ENCODE results near the gene TCEA2. TPM values are rescaled to one million over a fixed set of nuclear protein-coding genes. Genes with fewer than 3 reads are reported as not detected.
A peak's percentile ranks its signal among the peaks of the same experiment; 100 is the strongest.

Gene TCEA2
- polyA plus RNA-seq, 1 donor: 32.6 TPM

GRCh38 chr20:64035933-64036345, 27.1 kb upstream of the TCEA2 start, which contains the start of gene C20orf204:
TSS of gene C20orf204 (plus strand) at chr20:64036182. CDS start at chr20:64036324, 142 bp downstream.
- WGBS (ENCODE audit: insufficient coverage, low lambda C conversion rate): no CpG with 5 or more reads among the region's 10 CpGs
- peaks cover 69% of the 10 kb centered on the region for H3K27me3 ChIP-seq (ENCODE audit: control insufficient read depth, insufficient read depth, low read length)
- H3K36me3 ChIP-seq (ENCODE audit: control insufficient read depth, insufficient read depth, low read length): peaks cover 41% of the 10 kb centered on the region

GRCh38 chr20:64036346-64037198, 26.4 kb upstream of the TCEA2 start:
- H3K9me3 ChIP-seq (ENCODE audit: control insufficient read depth, low read depth, low read length): peaks cover 7% of the 10 kb centered on the region
- no CpG with 5 or more reads among the region's 17 CpGs for WGBS (ENCODE audit: insufficient coverage, low lambda C conversion rate)
- H3K27me3 ChIP-seq (ENCODE audit: control insufficient read depth, insufficient read depth, low read length): peaks cover 75% of the 10 kb centered on the region

More at GRCh38 chr20:64035933-64036345, 27.1 kb upstream of the TCEA2 start, which contains the start of gene C20orf204:
- H3K9me3 ChIP-seq (ENCODE audit: control insufficient read depth, low read depth, low read length): peaks cover 7% of the 10 kb centered on the region
- DNase-seq: no peak
- no peak within 1 kb of the TSS for H3K4me3 ChIP-seq (ENCODE audit: low read length)
- H3K27ac ChIP-seq (ENCODE audit: low read length): no peak within 1 kb of the TSS
- H3K4me1 ChIP-seq (ENCODE audit: control insufficient read depth, insufficient read depth, low read length): peaks cover 17% of the 10 kb centered on the region

GRCh38 chr20:64037199-64037497, 25.9 kb upstream of the TCEA2 start:
- H3K4me3 ChIP-seq (ENCODE audit: low read length): no peak overlapping the region
- H3K27ac ChIP-seq (ENCODE audit: low read length): no peak overlapping the region
- no CpG with 5 or more reads among the region's 3 CpGs for WGBS (ENCODE audit: insufficient coverage, low lambda C conversion rate)
- DNase-seq: no peak
- peaks cover 81% of the 10 kb centered on the region for H3K27me3 ChIP-seq (ENCODE audit: control insufficient read depth, insufficient read depth, low read length)
- H3K9me3 ChIP-seq (ENCODE audit: control insufficient read depth, low read depth, low read length): peaks cover 7% of the 10 kb centered on the region
- H3K4me1 ChIP-seq (ENCODE audit: control insufficient read depth, insufficient read depth, low read length): peaks cover 18% of the 10 kb centered on the region
- H3K36me3 ChIP-seq (ENCODE audit: control insufficient read depth, insufficient read depth, low read length): peaks cover 35% of the 10 kb centered on the region

More at GRCh38 chr20:64036346-64037198, 26.4 kb upstream of the TCEA2 start:
- no peak for DNase-seq
- Histone ChIP-seq H3K36me3 (ENCODE audit: control insufficient read depth, insufficient read depth, low read length) (peaks cover 41% of the 10 kb centered on the region), H3K4me1 (ENCODE audit: control insufficient read depth, insufficient read depth, low read length) (peaks cover 18% of the 10 kb centered on the region), H3K27ac (ENCODE audit: low read length) (no peak overlapping the region), H3K4me3 (ENCODE audit: low read length) (no peak overlapping the region)

GRCh38 chr20:64037498-64038213, 25.3 kb upstream of the TCEA2 start:
- no peak overlapping the region for H3K27ac ChIP-seq (ENCODE audit: low read length)
- no peak overlapping the region for H3K4me3 ChIP-seq (ENCODE audit: low read length)
- H3K36me3 ChIP-seq (ENCODE audit: control insufficient read depth, insufficient read depth, low read length): peaks cover 30% of the 10 kb centered on the region
- H3K27me3 ChIP-seq (ENCODE audit: control insufficient read depth, insufficient read depth, low read length): peaks cover 82% of the 10 kb centered on the region
- H3K9me3 ChIP-seq (ENCODE audit: control insufficient read depth, low read depth, low read length): peaks cover 7% of the 10 kb centered on the region
- H3K4me1 ChIP-seq (ENCODE audit: control insufficient read depth, insufficient read depth, low read length): peaks cover 18% of the 10 kb centered on the region
- WGBS (ENCODE audit: insufficient coverage, low lambda C conversion rate): no CpG with 5 or more reads among the region's 36 CpGs
- no peak for DNase-seq

GRCh38 chr20:64038224-64038564, 24.8 kb upstream of the TCEA2 start:
- WGBS (ENCODE audit: insufficient coverage, low lambda C conversion rate): no CpG with 5 or more reads among the region's 30 CpGs
- no peak for DNase-seq
- H3K27me3 ChIP-seq (ENCODE audit: control insufficient read depth, insufficient read depth, low read length): peaks cover 80% of the 10 kb centered on the region
- H3K27ac ChIP-seq (ENCODE audit: low read length): no peak overlapping the region
- H3K4me1 ChIP-seq (ENCODE audit: control insufficient read depth, insufficient read depth, low read length): peaks cover 18% of the 10 kb centered on the region
- peaks cover 7% of the 10 kb centered on the region for H3K9me3 ChIP-seq (ENCODE audit: control insufficient read depth, low read depth, low read length)
- no peak overlapping the region for H3K4me3 ChIP-seq (ENCODE audit: low read length)
- peaks cover 25% of the 10 kb centered on the region for H3K36me3 ChIP-seq (ENCODE audit: control insufficient read depth, insufficient read depth, low read length)

GRCh38 chr20:64038565-64039292, 24.3 kb upstream of the TCEA2 start:
- H3K9me3 ChIP-seq (ENCODE audit: control insufficient read depth, low read depth, low read length): peaks cover 7% of the 10 kb centered on the region
- peaks cover 18% of the 10 kb centered on the region for H3K4me1 ChIP-seq (ENCODE audit: control insufficient read depth, insufficient read depth, low read length)
- peaks cover 82% of the 10 kb centered on the region for H3K27me3 ChIP-seq (ENCODE audit: control insufficient read depth, insufficient read depth, low read length)
- no peak overlapping the region for H3K27ac ChIP-seq (ENCODE audit: low read length)
- WGBS (ENCODE audit: insufficient coverage, low lambda C conversion rate): no CpG with 5 or more reads among the region's 91 CpGs
- H3K36me3 ChIP-seq (ENCODE audit: control insufficient read depth, insufficient read depth, low read length): peaks cover 20% of the 10 kb centered on the region
- peak overlapping the region; percentile 35 for H3K4me3 ChIP-seq (ENCODE audit: low read length)
- peak; percentile 72 to 80 for DNase-seq

- Histone ChIP-seq H3K27me3 (ENCODE audit: control insufficient read depth, insufficient read depth, low read length) (peaks cover 90% of the 10 kb centered on the region), H3K4me3 (ENCODE audit: low read length) (no peak overlapping the region), H3K27ac (ENCODE audit: low read length) (no peak overlapping the region), H3K4me1 (ENCODE audit: control insufficient read depth, insufficient read depth, low read length) (peaks cover 18% of the 10 kb centered on the region), H3K36me3 (ENCODE audit: control insufficient read depth, insufficient read depth, low read length) (peaks cover 12% of the 10 kb centered on the region), H3K9me3 (ENCODE audit: control insufficient read depth, low read depth, low read length) (peaks cover 4% of the 10 kb centered on the region)
- no CpG with 5 or more reads among the region's 17 CpGs for WGBS (ENCODE audit: insufficient coverage, low lambda C conversion rate)
- DNase-seq: no peak
These were observed 23.5 kb upstream of the TCEA2 start for GRCh38 chr20:64039293-64040160.

- no peak for DNase-seq
- H3K27ac ChIP-seq (ENCODE audit: low read length): no peak overlapping the region
- H3K36me3 ChIP-seq (ENCODE audit: control insufficient read depth, insufficient read depth, low read length): peaks cover 3% of the 10 kb centered on the region
- peaks cover 4% of the 10 kb centered on the region for H3K9me3 ChIP-seq (ENCODE audit: control insufficient read depth, low read depth, low read length)
- WGBS (ENCODE audit: insufficient coverage, low lambda C conversion rate): no CpG with 5 or more reads among the region's 12 CpGs
- H3K4me1 ChIP-seq (ENCODE audit: control insufficient read depth, insufficient read depth, low read length): peaks cover 18% of the 10 kb centered on the region
- H3K4me3 ChIP-seq (ENCODE audit: low read length): no peak overlapping the region
- H3K27me3 ChIP-seq (ENCODE audit: control insufficient read depth, insufficient read depth, low read length): peaks cover 93% of the 10 kb centered on the region
These were observed 22.6 kb upstream of the TCEA2 start for GRCh38 chr20:64040231-64041039.

GRCh38 chr20:64041040-64041780, 21.8 kb upstream of the TCEA2 start:
- no peak overlapping the region for H3K4me3 ChIP-seq (ENCODE audit: low read length)
- H3K36me3 ChIP-seq (ENCODE audit: control insufficient read depth, insufficient read depth, low read length): no peaks in the 10 kb centered on the region
- H3K27ac ChIP-seq (ENCODE audit: low read length): no peak overlapping the region
- H3K27me3 ChIP-seq (ENCODE audit: control insufficient read depth, insufficient read depth, low read length): peaks cover 93% of the 10 kb centered on the region
- WGBS (ENCODE audit: insufficient coverage, low lambda C conversion rate): no CpG with 5 or more reads among the region's 15 CpGs
- H3K4me1 ChIP-seq (ENCODE audit: control insufficient read depth, insufficient read depth, low read length): peaks cover 18% of the 10 kb centered on the region
- peaks cover 4% of the 10 kb centered on the region for H3K9me3 ChIP-seq (ENCODE audit: control insufficient read depth, low read depth, low read length)
- DNase-seq: no peak
